Neural crest cell (in vitro differentiated cells): Measurements from ENCODE around the gene RXRB. TPM values are rescaled to one million over a fixed set of nuclear protein-coding genes. Genes with fewer than 3 reads are reported as not detected.
A peak's percentile ranks its signal among the peaks of the same experiment; 100 is the strongest.

Source experiments
- DNase-seq: peaks from one replicate; pipeline ENCODE4 v3.0.0; 2021; ENCODE audit warnings: low read depth, mixed read lengths, low spot score
- H3K27ac Mint-ChIP-seq: one replicate; pipeline ENCODE4 v1.8.0; 2021; ENCODE audit warnings: mild to moderate bottlenecking, mixed read lengths; ENCODE audit not compliant: unreplicated experiment
- H3K27me3 Mint-ChIP-seq: 2 replicates; pipeline ENCODE4 v1.8.0; 2021; ENCODE audit warnings: low read depth, mild to moderate bottlenecking, mixed read lengths
- H3K36me3 Mint-ChIP-seq: 2 replicates; pipeline ENCODE4 v1.8.0; 2021; ENCODE audit warnings: low read depth, mild to moderate bottlenecking, mixed read lengths
- H3K4me1 Mint-ChIP-seq: 2 replicates; pipeline ENCODE4 v1.8.0; 2021; ENCODE audit warnings: mixed read lengths
- H3K4me3 Mint-ChIP-seq: one replicate; pipeline ENCODE4 v1.8.0; 2021; ENCODE audit warnings: mild to moderate bottlenecking, mixed read lengths
- H3K9me3 Mint-ChIP-seq: 2 replicates; pipeline ENCODE4 v1.8.0; 2021; ENCODE audit warnings: mixed read lengths
- CTCF ChIP-seq: fragments of 200-600 bp; sonication (generic); conservative IDR thresholded peaks from 2 replicates; pipeline ENCODE4 v1.5.0; 2021; ENCODE audit warnings: antibody characterized with exemption, mild to moderate bottlenecking
- total RNA-seq: library from RNA; stranded (reverse); gene quantifications from 2 replicates; pipeline ENCODE4 v1.2.1, GENCODE V29; 2021

The RXRB gene
- total RNA-seq, 1 donor from 2014 or later: 33.1 TPM

- Mint-ChIP-seq H3K4me3 (no peak overlapping the region), H3K27me3 (peaks cover 4% of the 10 kb centered on the region), H3K9me3 (no peaks in the 10 kb centered on the region), H3K4me1 (peaks cover 13% of the 10 kb centered on the region), H3K36me3 (no peaks in the 10 kb centered on the region), H3K27ac (no peak overlapping the region)
- DNase-seq: no peak
- no peak for TF ChIP-seq CTCF
These were observed 34.7 kb downstream of the RXRB start for GRCh38 chr6:33165581-33166258.

GRCh38 chr6:33164665-33165373 is 35.6 kb downstream of the RXRB start:
- DNase-seq: no peak

GRCh38 chr6:33164176-33164575 is 36.3 kb downstream of the RXRB start:
- TF ChIP-seq CTCF: no peak
- no peak overlapping the region for H3K27ac Mint-ChIP-seq
- no peaks in the 10 kb centered on the region for H3K9me3 Mint-ChIP-seq
- peaks cover 13% of the 10 kb centered on the region for H3K4me1 Mint-ChIP-seq
- peaks cover 4% of the 10 kb centered on the region for H3K27me3 Mint-ChIP-seq
- no peak for DNase-seq
- H3K36me3 Mint-ChIP-seq: no peaks in the 10 kb centered on the region
- no peak overlapping the region for H3K4me3 Mint-ChIP-seq

More at GRCh38 chr6:33164665-33165373, 35.6 kb downstream of the RXRB start:
- H3K27ac Mint-ChIP-seq: no peak overlapping the region
- no peak for TF ChIP-seq CTCF
- H3K27me3 Mint-ChIP-seq: peaks cover 4% of the 10 kb centered on the region
- H3K4me1 Mint-ChIP-seq: peaks cover 13% of the 10 kb centered on the region
- no peaks in the 10 kb centered on the region for H3K9me3 Mint-ChIP-seq
- no peak overlapping the region for H3K4me3 Mint-ChIP-seq
- H3K36me3 Mint-ChIP-seq: no peaks in the 10 kb centered on the region

- H3K4me1 Mint-ChIP-seq: peaks cover 13% of the 10 kb centered on the region
- no peak for DNase-seq
- H3K27ac Mint-ChIP-seq: no peak overlapping the region
- no peak for TF ChIP-seq CTCF
- H3K4me3 Mint-ChIP-seq: no peak overlapping the region
- H3K27me3 Mint-ChIP-seq: peaks cover 4% of the 10 kb centered on the region
- H3K9me3 Mint-ChIP-seq: no peaks in the 10 kb centered on the region
- H3K36me3 Mint-ChIP-seq: no peaks in the 10 kb centered on the region
These were observed 36.9 kb downstream of the RXRB start for GRCh38 chr6:33163540-33163939.

- DNase-seq: peak; percentile 86
- Mint-ChIP-seq H3K27me3 (peaks cover 4% of the 10 kb centered on the region), H3K36me3 (no peaks in the 10 kb centered on the region), H3K9me3 (no peaks in the 10 kb centered on the region), H3K4me1 (peaks cover 13% of the 10 kb centered on the region), H3K27ac (peak overlapping the region; percentile 57), H3K4me3 (peak overlapping the region; percentile 74)
- peak; percentile 94 for TF ChIP-seq CTCF
These were observed 38.8 kb downstream of the RXRB start for GRCh38 chr6:33161354-33162331.
